Measurements from ENCODE around the gene LAMP2. TPM values are rescaled to one million over a fixed set of nuclear protein-coding genes. Genes with fewer than 3 reads are reported as not detected.

The LAMP2 gene
- total RNA-seq, 1 donor from 2014 or later, result 29.6 TPM

DNA sequence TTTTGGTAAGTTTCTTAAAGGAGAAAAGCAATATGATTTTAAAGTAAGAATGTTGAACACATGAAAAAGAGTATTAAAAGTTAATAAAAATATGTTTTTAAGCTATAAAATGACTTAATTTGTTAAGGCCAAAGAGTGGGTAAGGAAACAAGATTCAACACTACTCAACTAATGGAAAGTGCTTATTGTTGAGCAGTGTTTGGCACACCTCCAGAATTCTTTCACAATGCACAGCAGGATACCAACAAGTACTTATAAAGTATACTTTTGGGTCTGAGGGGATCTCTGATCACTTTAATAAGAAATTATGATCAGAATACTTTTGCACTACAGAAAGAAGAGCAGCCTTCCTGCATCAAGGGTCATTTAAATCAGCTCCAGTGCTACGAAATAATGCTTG is 5.9 kb downstream of the LAMP2 start:
- H3K9me3 Mint-ChIP-seq, result peaks cover under 1% of the 10 kb centered on the region
- peaks cover under 1% of the 10 kb centered on the region for H3K4me1 Mint-ChIP-seq
- no peak for DNase-seq (ENCODE audit: low spot score)
- Histone ChIP-seq H3F3A (ENCODE audit: low read depth) (no peaks in the 10 kb centered on the region), H3K36me3 (no peaks in the 10 kb centered on the region), H3K4me2 (no peak overlapping the region), H3K4me3 (no peak overlapping the region), H3K4me1 (no peaks in the 10 kb centered on the region), H3K9me3 (ENCODE audit: low read depth) (no peaks in the 10 kb centered on the region), H3K9ac (no peak overlapping the region), H3K79me2 (ENCODE audit: low read depth) (peaks cover 3% of the 10 kb centered on the region), H3K27ac (no peak overlapping the region), H3K27me3 (no peaks in the 10 kb centered on the region), H4K20me1 (ENCODE audit: low read depth) (no peaks in the 10 kb centered on the region), H2AFZ (replicated peaks) (no peak overlapping the region)
- no peaks in the 10 kb centered on the region for H3K27me3 Mint-ChIP-seq (ENCODE audit: insufficient read depth, low read depth)
- H3K36me3 Mint-ChIP-seq, result no peaks in the 10 kb centered on the region
- H3K27ac Mint-ChIP-seq, result no peak overlapping the region
- TF ChIP-seq EZH2 (IDR thresholded peaks at IDR 0.05), result no peak
- TF ChIP-seq, protein P1, sequence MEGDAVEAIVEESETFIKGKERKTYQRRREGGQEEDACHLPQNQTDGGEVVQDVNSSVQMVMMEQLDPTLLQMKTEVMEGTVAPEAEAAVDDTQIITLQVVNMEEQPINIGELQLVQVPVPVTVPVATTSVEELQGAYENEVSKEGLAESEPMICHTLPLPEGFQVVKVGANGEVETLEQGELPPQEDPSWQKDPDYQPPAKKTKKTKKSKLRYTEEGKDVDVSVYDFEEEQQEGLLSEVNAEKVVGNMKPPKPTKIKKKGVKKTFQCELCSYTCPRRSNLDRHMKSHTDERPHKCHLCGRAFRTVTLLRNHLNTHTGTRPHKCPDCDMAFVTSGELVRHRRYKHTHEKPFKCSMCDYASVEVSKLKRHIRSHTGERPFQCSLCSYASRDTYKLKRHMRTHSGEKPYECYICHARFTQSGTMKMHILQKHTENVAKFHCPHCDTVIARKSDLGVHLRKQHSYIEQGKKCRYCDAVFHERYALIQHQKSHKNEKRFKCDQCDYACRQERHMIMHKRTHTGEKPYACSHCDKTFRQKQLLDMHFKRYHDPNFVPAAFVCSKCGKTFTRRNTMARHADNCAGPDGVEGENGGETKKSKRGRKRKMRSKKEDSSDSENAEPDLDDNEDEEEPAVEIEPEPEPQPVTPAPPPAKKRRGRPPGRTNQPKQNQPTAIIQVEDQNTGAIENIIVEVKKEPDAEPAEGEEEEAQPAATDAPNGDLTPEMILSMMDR (IDR thresholded peaks at IDR 0.05), result no peak
- TF ChIP-seq EZH2phosphoT487 (IDR thresholded peaks at IDR 0.05), result no peak
- H3K4me3 Mint-ChIP-seq, result no peak overlapping the region

DNA sequence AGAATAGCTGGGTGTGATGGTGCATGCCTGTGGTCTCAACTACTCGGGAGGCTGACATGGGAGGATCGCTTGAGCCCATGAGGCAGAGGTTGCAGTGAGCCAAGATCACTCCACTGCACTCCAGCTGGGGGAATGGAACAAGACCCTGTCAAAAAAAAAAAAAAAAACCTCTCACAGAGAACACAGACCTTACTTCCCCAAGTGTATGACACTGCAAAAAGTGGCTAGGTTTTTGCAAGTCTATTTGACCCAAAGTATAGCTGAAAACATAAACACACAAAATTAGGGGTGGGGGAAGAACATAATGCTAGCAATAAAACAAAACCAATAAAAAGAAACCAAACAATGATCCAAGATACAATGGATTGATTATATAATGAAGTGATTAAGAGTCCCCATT is 6.7 kb downstream of the LAMP2 start:
- H3K27ac ChIP-seq, result no peak overlapping the region
- no peaks in the 10 kb centered on the region for H3F3A ChIP-seq (ENCODE audit: low read depth)
- no peaks in the 10 kb centered on the region for H3K9me3 Mint-ChIP-seq
- no peak overlapping the region for H2AFZ ChIP-seq (replicated peaks)
- H3K27me3 Mint-ChIP-seq (ENCODE audit: insufficient read depth, low read depth), result no peaks in the 10 kb centered on the region
- no peak overlapping the region for H3K4me2 ChIP-seq
- no peaks in the 10 kb centered on the region for H3K4me1 Mint-ChIP-seq
- TF ChIP-seq, protein P1 (IDR thresholded peaks at IDR 0.05), result no peak
- no peak for TF ChIP-seq EZH2phosphoT487 (IDR thresholded peaks at IDR 0.05)
- no peak for TF ChIP-seq EZH2 (IDR thresholded peaks at IDR 0.05)
- H3K36me3 Mint-ChIP-seq, result no peaks in the 10 kb centered on the region
- no peaks in the 10 kb centered on the region for H3K27me3 ChIP-seq
- H3K79me2 ChIP-seq (ENCODE audit: low read depth), result peaks cover 3% of the 10 kb centered on the region
- no peak overlapping the region for H3K27ac Mint-ChIP-seq
- H3K4me3 ChIP-seq, result no peak overlapping the region
- H3K9ac ChIP-seq, result no peak overlapping the region
- no peak for DNase-seq (ENCODE audit: low spot score)
- no peaks in the 10 kb centered on the region for H3K9me3 ChIP-seq (ENCODE audit: low read depth)
- no peaks in the 10 kb centered on the region for H3K36me3 ChIP-seq
- no peak overlapping the region for H3K4me3 Mint-ChIP-seq
- no peaks in the 10 kb centered on the region for H3K4me1 ChIP-seq
- no peaks in the 10 kb centered on the region for H4K20me1 ChIP-seq (ENCODE audit: low read depth)

DNA sequence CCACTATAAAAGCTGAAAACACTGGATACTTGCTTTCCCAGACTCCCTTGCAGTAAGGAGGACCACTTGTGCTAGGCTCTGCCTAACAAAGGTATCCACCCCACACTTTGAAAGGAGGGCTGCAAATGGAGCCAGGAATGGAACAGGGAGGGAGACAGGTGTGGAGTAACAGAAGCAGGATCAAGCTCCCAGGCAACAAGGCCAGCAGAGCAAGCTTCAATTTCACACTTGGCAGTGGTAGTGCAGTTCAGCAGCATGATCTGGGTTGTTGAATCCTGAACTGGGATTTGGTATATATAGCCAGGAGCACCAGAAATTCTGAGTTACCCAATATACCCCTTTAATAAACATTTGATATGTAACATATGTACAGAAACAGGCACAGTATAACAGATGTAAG is 9.8 kb downstream of the LAMP2 start:
- no peak overlapping the region for H3K27ac Mint-ChIP-seq
- no peak overlapping the region for H3K9ac ChIP-seq
- no peaks in the 10 kb centered on the region for H3K36me3 Mint-ChIP-seq
- no peak overlapping the region for H3K4me3 ChIP-seq
- H3K27me3 Mint-ChIP-seq (ENCODE audit: insufficient read depth, low read depth), result no peaks in the 10 kb centered on the region
- no peak overlapping the region for H3K4me2 ChIP-seq
- H3K4me1 ChIP-seq, result no peaks in the 10 kb centered on the region
- no peaks in the 10 kb centered on the region for H3K27me3 ChIP-seq
- no peak for DNase-seq (ENCODE audit: low spot score)
- TF ChIP-seq EZH2 (IDR thresholded peaks at IDR 0.05), result no peak
- TF ChIP-seq EZH2phosphoT487 (IDR thresholded peaks at IDR 0.05), result no peak
- TF ChIP-seq, protein P1 (IDR thresholded peaks at IDR 0.05), result no peak
- no peaks in the 10 kb centered on the region for H3F3A ChIP-seq (ENCODE audit: low read depth)
- H4K20me1 ChIP-seq (ENCODE audit: low read depth), result no peaks in the 10 kb centered on the region
- H3K27ac ChIP-seq, result no peak overlapping the region
- peaks cover 3% of the 10 kb centered on the region for H3K79me2 ChIP-seq (ENCODE audit: low read depth)
- no peak overlapping the region for H2AFZ ChIP-seq (replicated peaks)
- H3K4me1 Mint-ChIP-seq, result no peaks in the 10 kb centered on the region
- peaks cover 4% of the 10 kb centered on the region for H3K9me3 ChIP-seq (ENCODE audit: low read depth)
- no peaks in the 10 kb centered on the region for H3K36me3 ChIP-seq
- H3K4me3 Mint-ChIP-seq, result no peak overlapping the region
- no peaks in the 10 kb centered on the region for H3K9me3 Mint-ChIP-seq
